ENCODE measurements around the gene MYBPHL. TPM values are rescaled to one million over a fixed set of nuclear protein-coding genes. Genes with fewer than 3 reads are reported as not detected.

Gene MYBPHL
- polyA plus RNA-seq, 1 of the 3 experiments (the other 2 are of a cell fraction): 0.07 TPM

DNA sequence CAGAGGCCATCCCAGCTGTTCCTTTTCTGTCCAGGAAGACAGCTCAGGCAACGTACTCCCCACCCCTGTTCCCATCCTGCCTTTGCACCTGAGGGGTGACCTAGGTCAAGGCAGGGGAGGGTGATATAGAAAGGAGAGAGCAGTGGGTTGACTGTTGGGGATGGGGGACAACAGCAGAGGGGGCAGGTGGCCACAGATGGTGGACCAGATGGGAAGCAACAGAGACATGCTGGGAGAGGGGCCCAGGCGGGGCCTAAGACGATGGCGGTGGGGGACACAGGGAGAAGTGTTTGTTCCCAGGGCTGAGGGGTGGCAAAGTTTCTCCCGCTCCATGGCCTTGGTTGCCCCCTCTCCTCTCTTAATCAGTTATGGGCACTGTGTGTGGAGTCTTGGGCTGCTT lies 51.1 kb downstream of the MYBPHL start:
- DNase-seq: no peak
- no peak overlapping the region for H3K4me2 ChIP-seq
- CTCF ChIA-PET: interaction anchor here (0.7 to 5.2 kb wide), 7 partner anchors 8 to 144 kb away, joined by 3 to 39 read pairs (median 3); partner anchors contain the start of gene SORT1
- POLR2A ChIA-PET: interaction anchor here (0.6 kb wide), 1 partner anchor 10 kb away, joined by 3 read pairs; no protein-coding TSS in a partner anchor
- H3K4me3 ChIP-seq (ENCODE audit: low read depth in 2 of 2, low read length in 1 of 2): no peak overlapping the region
- no peak overlapping the region for H3K9ac ChIP-seq
- no peak overlapping the region for H2AFZ ChIP-seq (ENCODE audit: low read depth)
- no peaks in the 10 kb centered on the region for H3K9me2 ChIP-seq
- peaks cover 0 to 5% of the 10 kb centered on the region in 2 experiments for H3K36me3 ChIP-seq (replicated peaks in 1 of 2; ENCODE audit: control insufficient read depth in 1 of 2, insufficient read depth in 2 of 2, low read length in 1 of 2)
- H3K27me3 ChIP-seq (ENCODE audit: insufficient read depth): no peaks in the 10 kb centered on the region
- H3K27ac ChIP-seq (ENCODE audit: low read depth in 2 of 2, low read length in 1 of 2): peak overlapping the region in 1 of 2 experiments; percentile 97; a peak in 1 of 4 replicates
- peaks cover 0 to 55% of the 10 kb centered on the region in 2 experiments; a peak in 2 of 4 replicates for H3K4me1 ChIP-seq (ENCODE audit: control insufficient read depth in 1 of 2, insufficient read depth in 2 of 2, low read depth in 1 of 2, low read length in 1 of 2)
- 96% methylated on average over 5 of the region's 5 CpGs for WGBS (ENCODE audit: low lambda C conversion rate)
- H3K79me2 ChIP-seq (ENCODE audit: insufficient read depth): no peaks in the 10 kb centered on the region
- no peaks in the 10 kb centered on the region for H4K20me1 ChIP-seq (ENCODE audit: insufficient read depth)
- H3F3A ChIP-seq (replicated peaks; ENCODE audit: insufficient read depth): no peaks in the 10 kb centered on the region
- TF ChIP-seq GATA2 (CRISPR knock-in tag; IDR thresholded peaks at IDR 0.05) (no peak), POLR2AphosphoS5 (IDR thresholded peaks at IDR 0.05; ENCODE audit: low read depth, low read length) (no peak), RCOR1 (IDR thresholded peaks at IDR 0.05; ENCODE audit: low read length) (no peak), FOXM1 (IDR thresholded peaks at IDR 0.05; ENCODE audit: low read depth) (no peak), NRF1 (IDR thresholded peaks at IDR 0.05; ENCODE audit: low read depth, low read length) (no peak), SMC3 (IDR thresholded peaks at IDR 0.05; ENCODE audit: low read depth, low read length) (no peak)
- TF ChIP-seq, protein P1, sequence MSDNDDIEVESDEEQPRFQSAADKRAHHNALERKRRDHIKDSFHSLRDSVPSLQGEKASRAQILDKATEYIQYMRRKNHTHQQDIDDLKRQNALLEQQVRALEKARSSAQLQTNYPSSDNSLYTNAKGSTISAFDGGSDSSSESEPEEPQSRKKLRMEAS (IDR thresholded peaks at IDR 0.05; ENCODE audit: low read depth): no peak
- TF ChIP-seq, protein P2, sequence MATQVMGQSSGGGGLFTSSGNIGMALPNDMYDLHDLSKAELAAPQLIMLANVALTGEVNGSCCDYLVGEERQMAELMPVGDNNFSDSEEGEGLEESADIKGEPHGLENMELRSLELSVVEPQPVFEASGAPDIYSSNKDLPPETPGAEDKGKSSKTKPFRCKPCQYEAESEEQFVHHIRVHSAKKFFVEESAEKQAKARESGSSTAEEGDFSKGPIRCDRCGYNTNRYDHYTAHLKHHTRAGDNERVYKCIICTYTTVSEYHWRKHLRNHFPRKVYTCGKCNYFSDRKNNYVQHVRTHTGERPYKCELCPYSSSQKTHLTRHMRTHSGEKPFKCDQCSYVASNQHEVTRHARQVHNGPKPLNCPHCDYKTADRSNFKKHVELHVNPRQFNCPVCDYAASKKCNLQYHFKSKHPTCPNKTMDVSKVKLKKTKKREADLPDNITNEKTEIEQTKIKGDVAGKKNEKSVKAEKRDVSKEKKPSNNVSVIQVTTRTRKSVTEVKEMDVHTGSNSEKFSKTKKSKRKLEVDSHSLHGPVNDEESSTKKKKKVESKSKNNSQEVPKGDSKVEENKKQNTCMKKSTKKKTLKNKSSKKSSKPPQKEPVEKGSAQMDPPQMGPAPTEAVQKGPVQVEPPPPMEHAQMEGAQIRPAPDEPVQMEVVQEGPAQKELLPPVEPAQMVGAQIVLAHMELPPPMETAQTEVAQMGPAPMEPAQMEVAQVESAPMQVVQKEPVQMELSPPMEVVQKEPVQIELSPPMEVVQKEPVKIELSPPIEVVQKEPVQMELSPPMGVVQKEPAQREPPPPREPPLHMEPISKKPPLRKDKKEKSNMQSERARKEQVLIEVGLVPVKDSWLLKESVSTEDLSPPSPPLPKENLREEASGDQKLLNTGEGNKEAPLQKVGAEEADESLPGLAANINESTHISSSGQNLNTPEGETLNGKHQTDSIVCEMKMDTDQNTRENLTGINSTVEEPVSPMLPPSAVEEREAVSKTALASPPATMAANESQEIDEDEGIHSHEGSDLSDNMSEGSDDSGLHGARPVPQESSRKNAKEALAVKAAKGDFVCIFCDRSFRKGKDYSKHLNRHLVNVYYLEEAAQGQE (IDR thresholded peaks at IDR 0.05; ENCODE audit: low read depth, low read length): no peak
- TF ChIP-seq, protein P3, sequence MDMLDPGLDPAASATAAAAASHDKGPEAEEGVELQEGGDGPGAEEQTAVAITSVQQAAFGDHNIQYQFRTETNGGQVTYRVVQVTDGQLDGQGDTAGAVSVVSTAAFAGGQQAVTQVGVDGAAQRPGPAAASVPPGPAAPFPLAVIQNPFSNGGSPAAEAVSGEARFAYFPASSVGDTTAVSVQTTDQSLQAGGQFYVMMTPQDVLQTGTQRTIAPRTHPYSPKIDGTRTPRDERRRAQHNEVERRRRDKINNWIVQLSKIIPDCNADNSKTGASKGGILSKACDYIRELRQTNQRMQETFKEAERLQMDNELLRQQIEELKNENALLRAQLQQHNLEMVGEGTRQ (IDR thresholded peaks at IDR 0.05; ENCODE audit: borderline replicate concordance, low read depth, low read length): no peak
- TF ChIP-seq, protein P4, sequence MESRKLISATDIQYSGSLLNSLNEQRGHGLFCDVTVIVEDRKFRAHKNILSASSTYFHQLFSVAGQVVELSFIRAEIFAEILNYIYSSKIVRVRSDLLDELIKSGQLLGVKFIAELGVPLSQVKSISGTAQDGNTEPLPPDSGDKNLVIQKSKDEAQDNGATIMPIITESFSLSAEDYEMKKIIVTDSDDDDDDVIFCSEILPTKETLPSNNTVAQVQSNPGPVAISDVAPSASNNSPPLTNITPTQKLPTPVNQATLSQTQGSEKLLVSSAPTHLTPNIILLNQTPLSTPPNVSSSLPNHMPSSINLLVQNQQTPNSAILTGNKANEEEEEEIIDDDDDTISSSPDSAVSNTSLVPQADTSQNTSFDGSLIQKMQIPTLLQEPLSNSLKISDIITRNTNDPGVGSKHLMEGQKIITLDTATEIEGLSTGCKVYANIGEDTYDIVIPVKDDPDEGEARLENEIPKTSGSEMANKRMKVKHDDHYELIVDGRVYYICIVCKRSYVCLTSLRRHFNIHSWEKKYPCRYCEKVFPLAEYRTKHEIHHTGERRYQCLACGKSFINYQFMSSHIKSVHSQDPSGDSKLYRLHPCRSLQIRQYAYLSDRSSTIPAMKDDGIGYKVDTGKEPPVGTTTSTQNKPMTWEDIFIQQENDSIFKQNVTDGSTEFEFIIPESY (IDR thresholded peaks at IDR 0.05; ENCODE audit: borderline replicate concordance, low read depth): no peak
- H3K9me3 ChIP-seq: no peaks in the 10 kb centered on the region
